Upper lobe of left lung (tissue), 6 donors: ENCODE data around the gene MYH9. TPM values are rescaled to one million over a fixed set of nuclear protein-coding genes. Genes with fewer than 3 reads are reported as not detected.

Experiments used
- ATAC-seq, 2 donors: fragments of 200-7000 bp; cut with Tn5 transposase; one replicate each; pipeline ENCODE4 v1.9.1; 2022; ENCODE audit warnings: mild to moderate bottlenecking in 2 of 2, moderate library complexity in 2 of 2; ENCODE audit not compliant: low FRiP score in 2 of 2
- DNase-seq, 2 donors: peaks; one replicate each; pipeline ENCODE4 v3.0.0-alpha.2; 2019 to 2020
- H3K27ac ChIP-seq, 4 donors: fragments of 200-600 bp; sonication (generic); one replicate each; pipeline ENCODE4 v1.5.1; 2016 to 2019
- H3K27me3 ChIP-seq, 4 donors: fragments of 200-600 bp; sonication (generic); one replicate each; pipeline ENCODE4 v1.5.1; 2017 to 2019
- H3K36me3 ChIP-seq, 4 donors: fragments of 200-600 bp; sonication (generic); one replicate each; pipeline ENCODE4 v1.5.1; 2016 to 2019
- H3K4me1 ChIP-seq, 4 donors: fragments of 200-600 bp; sonication (generic); one replicate each; pipeline ENCODE4 v1.5.1; 2018 to 2019
- H3K4me3 ChIP-seq, 4 donors: fragments of 200-600 bp; sonication (generic); one replicate each; pipeline ENCODE4 v1.5.1; 2017 to 2019; ENCODE audit warnings: mild to moderate bottlenecking in 2 of 4, moderate library complexity in 1 of 4
- H3K9me3 ChIP-seq, 4 donors: fragments of 200-600 bp; sonication (generic); one replicate each; pipeline ENCODE4 v1.5.1; 2018 to 2019
- CTCF ChIP-seq, 6 experiments: fragments of 450-650 bp in 4 of 6; fragments of 200-600 bp in 2 of 6; sonication (generic) in 2 of 6; IDR thresholded peaks; one replicate each; pipeline ENCODE4 v1.5.1; 2016 to 2019; ENCODE audit warnings: antibody characterized with exemption in 6 of 6
- EP300 ChIP-seq, 4 donors: sonication (generic); formaldehyde crosslinking; IDR thresholded peaks; one replicate each; pipeline ENCODE4 v1.5.1; 2017; ENCODE audit warnings: antibody characterized with exemption in 4 of 4, control low read depth in 2 of 4
- POLR2A ChIP-seq, 4 donors: fragments of 450-650 bp; IDR thresholded peaks; one replicate each; pipeline ENCODE4 v1.5.1; 2016 to 2017; ENCODE audit warnings: antibody characterized with exemption in 4 of 4, mild to moderate bottlenecking in 2 of 4
- POLR2AphosphoS5 ChIP-seq, 2 donors: sonication (generic); formaldehyde crosslinking; IDR thresholded peaks; one replicate each; pipeline ENCODE4 v1.5.1; 2017; ENCODE audit warnings: antibody characterized with exemption in 2 of 2
- WGBS, 2 donors: methylation state at CpG; one replicate each; pipeline ENCODE4 v1.1.5; 2017 to 2018; 5-methylcytosine and 5-hydroxymethylcytosine counted together
- total RNA-seq, 6 donors: library from RNA; depleted of rRNA in 4 of 6; stranded (reverse); fragments of >200 nt in 4 of 6; gene quantifications; one replicate each; pipeline versions ENCODE4 v1.1.0 to v1.2.1, GENCODE V29; 2016 to 2021
- donor health status: DM: no; HTN: no; CAD: no; lungs with moderate emphysema.
- donor health status: DM: no; HTN: yes; CAD: no; lungs with severe emphysema.

MYH9 gene
- total RNA-seq, 6 donors from 2014 or later: 486 to 925 (median 599) TPM

DNA sequence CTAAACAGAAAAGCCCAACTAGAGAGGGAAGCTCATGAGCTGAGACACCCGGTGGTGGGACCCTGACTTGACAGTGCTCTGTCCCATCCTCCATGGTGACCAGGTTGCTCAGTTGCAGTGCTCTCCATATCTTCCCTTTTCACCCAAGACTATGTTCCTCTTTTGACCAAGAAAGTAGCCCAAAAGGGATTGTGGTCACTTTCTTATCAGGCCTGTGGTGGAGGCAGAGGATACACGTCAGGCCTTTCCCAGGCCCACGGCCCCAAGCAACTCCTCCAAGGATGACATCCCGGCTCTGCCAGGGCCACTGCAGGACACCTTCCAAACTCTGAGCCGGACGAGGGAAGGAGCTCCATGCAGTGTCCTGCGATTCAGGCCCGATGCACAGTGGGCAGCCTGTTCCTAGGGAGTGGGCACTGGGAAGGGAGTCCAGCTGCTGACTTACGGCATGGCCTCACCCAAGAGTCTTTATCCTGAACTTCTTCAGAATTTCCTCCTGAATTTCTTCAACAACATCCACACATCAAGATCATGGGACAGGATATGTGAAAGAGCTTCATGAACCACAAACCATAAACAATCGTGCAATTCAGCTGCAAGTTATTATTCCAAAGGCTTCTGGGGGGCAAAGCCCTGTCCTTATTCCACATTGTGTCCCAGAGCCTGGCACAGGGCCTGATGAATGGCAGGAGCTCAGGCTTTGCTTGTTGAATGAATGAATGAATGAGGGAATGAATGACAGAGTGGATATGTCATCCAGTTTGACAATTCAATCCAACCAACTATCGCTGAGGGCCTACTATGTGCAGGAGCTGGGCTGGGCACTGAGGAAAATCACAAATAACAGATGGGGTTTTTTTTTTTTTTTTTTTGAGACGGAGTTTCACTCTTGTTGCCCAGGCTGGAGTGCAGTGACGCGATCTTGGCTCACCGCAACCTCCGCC is 36.0 kb upstream of the MYH9 start:
- H3K36me3 ChIP-seq: no peaks in the 10 kb centered on the region
- no peak for TF ChIP-seq POLR2A (IDR thresholded peaks at IDR 0.05)
- TF ChIP-seq EP300 (IDR thresholded peaks at IDR 0.05): no peak
- no peak for TF ChIP-seq POLR2AphosphoS5 (IDR thresholded peaks at IDR 0.05)
- no peak for TF ChIP-seq CTCF (IDR thresholded peaks at IDR 0.05)
- H3K27me3 ChIP-seq: no peaks in the 10 kb centered on the region
- H3K27ac ChIP-seq: peak overlapping the region in 3 of 4 donors; percentile 45 to 69 (median 48)
- ATAC-seq (peak; percentile 30 to 44), DNase-seq (no peak)
- 83 to 90% methylated on average over 15 to 16 of the region's 16 CpGs for WGBS, 2 donors
- no peak overlapping the region for H3K4me3 ChIP-seq
- H3K9me3 ChIP-seq: no peaks in the 10 kb centered on the region
- peaks cover 18 to 46% (median 21%) of the 10 kb centered on the region in 4 donors for H3K4me1 ChIP-seq

DNA sequence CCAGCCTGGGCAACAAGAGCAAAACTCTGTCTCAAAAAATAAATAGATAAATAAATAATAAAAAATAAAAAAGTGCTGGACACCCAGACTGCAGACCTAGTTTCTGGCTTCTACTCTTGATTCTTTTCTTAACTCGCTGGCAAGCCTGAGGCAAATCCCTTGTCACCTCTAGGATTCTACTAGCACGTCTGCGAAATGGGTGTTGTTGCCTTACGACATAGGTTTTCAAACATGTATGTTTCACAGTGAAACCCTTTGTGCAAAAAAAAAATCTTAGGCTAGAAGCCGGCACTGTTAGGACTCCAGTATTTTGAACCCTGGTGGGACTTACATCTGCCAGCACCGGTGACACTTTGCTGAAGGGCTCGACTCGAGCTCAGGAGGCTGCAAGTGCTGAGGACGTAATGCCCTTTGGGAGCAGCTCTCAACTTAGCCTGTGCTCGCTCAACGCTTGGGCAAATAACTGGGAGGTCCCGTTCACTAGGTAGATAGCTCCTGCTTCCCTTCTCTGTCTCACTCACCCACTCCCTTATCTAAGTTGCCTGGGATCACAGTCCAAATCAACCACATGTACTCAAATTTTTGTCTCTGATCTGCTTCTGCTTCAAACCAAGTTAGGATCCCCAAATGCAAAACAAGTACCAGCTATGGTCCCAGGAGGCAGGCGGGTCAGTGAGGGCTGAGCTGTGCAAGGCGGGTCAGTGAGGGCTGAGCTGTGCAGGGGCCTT is 34.7 kb upstream of the MYH9 start:
- no peak for ATAC-seq
- no peaks in the 10 kb centered on the region for H3K9me3 ChIP-seq
- H3K27me3 ChIP-seq: no peaks in the 10 kb centered on the region
- H3K27ac ChIP-seq: no peak overlapping the region
- H3K4me3 ChIP-seq: no peak overlapping the region
- H3K4me1 ChIP-seq: peaks cover 21 to 52% (median 23%) of the 10 kb centered on the region in 4 donors
- no peak for DNase-seq
- H3K36me3 ChIP-seq: no peaks in the 10 kb centered on the region
- WGBS, 2 donors: 70 to 80% methylated on average over 14 of the region's 14 CpGs
- TF ChIP-seq POLR2A (IDR thresholded peaks at IDR 0.05) (no peak), CTCF (IDR thresholded peaks at IDR 0.05) (no peak), EP300 (IDR thresholded peaks at IDR 0.05) (no peak), POLR2AphosphoS5 (IDR thresholded peaks at IDR 0.05) (no peak)

DNA sequence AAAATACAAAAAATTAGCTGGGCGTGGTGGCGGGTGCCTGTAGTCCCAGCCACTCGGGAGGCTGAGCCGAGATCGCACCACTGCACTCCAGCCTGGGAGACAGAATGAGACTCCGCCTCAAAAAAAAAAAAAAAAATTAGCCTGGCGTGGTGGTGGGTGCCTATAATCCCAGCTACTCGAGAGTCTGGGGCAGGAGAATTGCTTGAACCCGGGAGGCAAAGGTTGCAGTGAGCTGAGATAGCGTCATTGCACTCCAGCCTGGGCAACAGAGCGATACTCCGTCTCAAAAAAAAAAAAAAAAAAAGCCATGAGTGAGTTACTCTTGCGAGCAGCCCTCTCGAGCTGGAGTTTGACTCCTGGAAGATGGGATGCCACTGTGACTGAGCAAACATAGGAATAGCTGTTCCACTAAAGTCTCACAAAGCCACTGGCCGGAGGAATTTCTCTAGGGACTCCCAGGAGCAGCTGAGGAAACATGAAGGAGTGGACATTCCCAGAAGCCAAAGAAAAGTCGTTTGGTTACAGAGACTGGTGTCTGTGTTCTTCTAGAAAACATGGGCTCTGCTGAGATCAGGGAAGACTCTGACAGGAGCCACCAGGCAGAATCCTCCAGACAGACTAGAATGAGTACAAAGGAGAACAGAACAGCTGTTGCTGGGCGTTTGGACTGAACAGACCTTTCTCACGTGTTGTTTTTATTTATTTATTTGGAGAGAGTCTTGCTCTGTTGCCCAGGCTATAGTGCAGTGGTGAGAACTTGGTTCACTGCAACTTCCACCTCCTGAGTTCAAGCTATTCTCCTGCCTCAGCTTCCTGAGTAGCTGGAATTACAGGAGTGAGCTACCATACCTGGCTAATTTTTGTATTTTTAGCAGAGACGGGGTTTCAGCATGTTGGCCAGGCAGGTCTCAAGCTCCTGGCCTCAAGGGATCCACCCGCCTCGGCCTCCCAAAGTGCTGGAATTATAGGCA is 32.4 kb upstream of the MYH9 start:
- ATAC-seq (no peak), DNase-seq (no peak)
- peak overlapping the region in 3 of 4 donors; percentile 6 to 27 (median 26) for H3K4me3 ChIP-seq
- peaks cover 14 to 52% (median 16%) of the 10 kb centered on the region in 4 donors for H3K4me1 ChIP-seq
- no peak for TF ChIP-seq CTCF (IDR thresholded peaks at IDR 0.05)
- no peak for TF ChIP-seq POLR2A (IDR thresholded peaks at IDR 0.05)
- no peak for TF ChIP-seq POLR2AphosphoS5 (IDR thresholded peaks at IDR 0.05)
- TF ChIP-seq EP300 (IDR thresholded peaks at IDR 0.05): no peak
- WGBS, 2 donors: 67% methylated on average over 21 of the region's 21 CpGs
- peak overlapping the region; percentile 63 to 88 (median 80) for H3K27ac ChIP-seq
- H3K36me3 ChIP-seq: no peaks in the 10 kb centered on the region
- H3K9me3 ChIP-seq: no peaks in the 10 kb centered on the region
- H3K27me3 ChIP-seq: no peaks in the 10 kb centered on the region

GRCh38 chr22:36419177-36419911 is 31.6 kb upstream of the MYH9 start:
- TF ChIP-seq CTCF (IDR thresholded peaks at IDR 0.05): no peak
- TF ChIP-seq EP300 (IDR thresholded peaks at IDR 0.05): peak in 1 of 4 donors; percentile 32
- peak in 1 of 2 donors; percentile 70 for TF ChIP-seq POLR2AphosphoS5 (IDR thresholded peaks at IDR 0.05)
- no peak for TF ChIP-seq POLR2A (IDR thresholded peaks at IDR 0.05)
- DNase-seq (peak in 1 of 2 donors; percentile 60), ATAC-seq (peak; percentile 54 to 72)

More at GRCh38 chr22:36419177-36419911, 31.6 kb upstream of the MYH9 start:
- Histone ChIP-seq H3K4me3 (peak overlapping the region in 3 of 4 donors; percentile 6 to 27 (median 26)), H3K27ac (peak overlapping the region; percentile 63 to 88 (median 80)), H3K27me3 (no peaks in the 10 kb centered on the region), H3K9me3 (no peaks in the 10 kb centered on the region), H3K4me1 (peaks cover 14 to 52% (median 16%) of the 10 kb centered on the region in 4 donors), H3K36me3 (no peaks in the 10 kb centered on the region)
- WGBS, 2 donors: 13 to 25% methylated on average over 13 of the region's 13 CpGs
